ENCODE measurements around the gene ATXN1.

ATXN1 gene

GRCh38 chr6:16496991-16497801 lies 264.1 kb downstream of the ATXN1 start:
- no peak for DNase-seq (ENCODE audit: low read depth)

DNA sequence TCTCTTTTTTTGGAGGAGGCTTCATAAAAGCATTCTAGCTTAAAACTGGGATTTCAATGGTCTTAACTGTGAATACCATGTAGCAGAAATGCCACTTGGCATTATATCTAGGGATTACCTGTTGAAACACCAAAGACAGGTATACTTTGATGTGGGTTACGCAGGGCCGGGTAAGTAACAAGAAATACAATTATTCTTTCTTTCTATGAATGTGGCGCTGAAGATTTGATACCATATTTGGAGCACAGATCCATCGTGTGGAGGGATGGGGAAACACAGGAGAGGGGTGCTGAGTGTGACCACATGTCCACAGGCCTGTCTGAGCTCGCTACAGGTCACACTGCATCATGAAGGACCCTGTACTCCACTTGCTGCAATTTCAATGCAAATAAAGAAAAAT lies 265.1 kb downstream of the ATXN1 start:
- no peak for DNase-seq (ENCODE audit: low read depth)

DNA sequence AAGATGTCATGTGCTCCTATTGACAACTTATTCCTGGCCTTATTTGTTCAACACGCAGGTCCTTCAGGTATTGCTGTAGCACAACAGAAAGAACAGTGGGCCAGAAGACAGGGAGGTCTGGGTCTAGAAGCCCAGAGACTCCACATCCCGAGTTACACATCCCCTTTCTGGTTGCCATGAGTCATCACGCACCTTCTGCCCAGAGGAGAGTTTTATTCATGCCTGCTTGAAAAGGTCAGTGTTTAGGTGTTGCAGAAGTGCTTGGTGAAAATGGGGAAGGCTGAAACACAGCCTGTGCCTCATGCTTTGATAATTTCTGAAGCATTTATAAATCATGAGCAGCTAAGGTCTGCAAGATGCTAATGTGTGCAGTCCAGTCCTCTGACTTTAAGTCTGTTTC lies 266.5 kb downstream of the ATXN1 start:
- DNase-seq (ENCODE audit: low read depth): no peak

DNA sequence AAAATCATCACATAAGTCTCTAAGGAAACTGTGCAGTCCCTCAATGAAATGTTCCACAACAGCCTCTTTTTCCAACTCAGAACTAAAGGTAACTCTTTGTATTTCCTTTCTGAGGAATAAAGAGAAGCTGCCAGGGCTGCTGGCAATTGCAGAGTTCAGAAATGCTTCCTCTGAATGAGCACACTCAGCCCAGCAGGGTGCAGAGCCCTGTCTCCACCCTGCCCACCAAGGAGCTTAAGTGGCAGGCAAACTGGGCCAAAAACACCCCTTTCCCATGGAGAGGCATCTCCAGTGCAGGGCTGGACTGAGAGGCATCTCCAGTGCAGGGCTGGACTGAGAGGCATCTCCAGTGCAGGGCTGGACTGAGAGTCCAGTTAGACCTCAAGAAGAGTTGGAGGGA lies 267.5 kb downstream of the ATXN1 start:
- no peak for DNase-seq (ENCODE audit: low read depth)

DNA sequence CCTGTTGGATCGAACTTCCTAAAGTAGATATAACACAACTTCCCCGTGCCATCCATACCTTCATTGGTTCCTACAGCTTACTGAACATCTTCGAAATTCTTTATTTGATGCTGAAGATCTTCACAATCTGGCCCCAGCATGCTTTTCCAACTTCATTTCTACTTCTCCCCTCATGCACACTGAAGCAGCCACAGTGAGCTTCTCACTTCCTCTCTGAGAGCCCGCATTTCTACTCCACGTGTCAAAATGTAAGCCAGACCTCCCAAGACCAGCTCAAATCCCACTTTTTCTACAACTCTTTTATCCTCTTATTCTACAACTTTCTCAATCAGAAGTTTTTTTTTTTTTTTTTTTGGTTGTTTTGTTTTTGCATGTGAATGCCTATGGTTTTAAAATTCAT lies 268.1 kb downstream of the ATXN1 start:
- DNase-seq (ENCODE audit: low read depth): no peak

DNA sequence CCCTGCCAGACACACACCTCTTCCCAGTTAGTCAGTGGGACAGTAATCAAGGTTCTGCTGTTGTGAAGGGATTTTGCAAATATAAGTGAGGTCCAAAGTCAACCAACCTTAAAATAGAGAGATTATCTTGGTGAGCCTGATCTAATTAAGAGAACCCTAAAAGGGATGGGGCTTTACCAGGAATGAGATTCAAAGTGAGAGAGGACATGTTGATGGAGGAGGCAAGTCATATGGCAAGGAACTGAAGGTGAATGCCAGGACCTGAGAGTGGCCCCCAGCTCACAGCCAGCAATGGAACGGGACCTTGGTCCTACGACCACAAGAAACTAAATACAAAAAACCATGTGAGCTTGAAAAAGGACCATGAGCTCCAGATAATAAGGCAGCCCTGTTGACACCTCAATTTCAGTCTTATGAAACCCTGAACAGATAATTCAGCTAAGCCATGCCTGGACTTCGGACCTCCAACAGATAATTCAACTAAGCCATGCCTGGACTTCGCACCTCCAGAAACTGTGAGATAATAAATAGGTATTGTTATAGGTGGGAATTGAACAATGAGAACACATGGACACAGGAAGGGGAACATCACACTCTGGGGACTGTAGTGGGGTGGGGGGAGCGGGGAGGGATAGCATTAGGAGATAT lies 269.5 kb downstream of the ATXN1 start:
- no peak for DNase-seq (ENCODE audit: low read depth)

- DNase-seq (ENCODE audit: low read depth): no peak
Measured at GRCh38 chr6:16490616-16491015, 270.6 kb downstream of the ATXN1 start.

DNA sequence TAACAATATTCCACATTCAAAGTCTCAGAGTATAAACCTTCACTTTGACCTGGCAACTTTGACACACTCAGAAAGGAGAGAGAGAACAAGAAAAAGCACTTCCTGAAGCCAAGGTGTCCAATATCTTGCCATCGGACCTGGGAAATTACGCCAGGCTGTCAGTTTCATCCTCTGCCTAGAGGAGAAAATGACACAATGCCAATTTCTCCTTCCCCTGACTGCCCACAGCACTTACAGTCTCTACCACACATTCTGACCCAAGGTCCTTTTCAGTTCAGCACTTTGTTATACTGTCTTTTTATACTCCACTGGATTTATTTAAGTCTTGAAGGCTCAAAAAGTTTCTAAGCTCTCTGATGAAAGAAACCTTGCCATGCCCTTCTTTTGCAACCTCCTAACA lies 272.4 kb downstream of the ATXN1 start:
- DNase-seq (ENCODE audit: low read depth): no peak

DNA sequence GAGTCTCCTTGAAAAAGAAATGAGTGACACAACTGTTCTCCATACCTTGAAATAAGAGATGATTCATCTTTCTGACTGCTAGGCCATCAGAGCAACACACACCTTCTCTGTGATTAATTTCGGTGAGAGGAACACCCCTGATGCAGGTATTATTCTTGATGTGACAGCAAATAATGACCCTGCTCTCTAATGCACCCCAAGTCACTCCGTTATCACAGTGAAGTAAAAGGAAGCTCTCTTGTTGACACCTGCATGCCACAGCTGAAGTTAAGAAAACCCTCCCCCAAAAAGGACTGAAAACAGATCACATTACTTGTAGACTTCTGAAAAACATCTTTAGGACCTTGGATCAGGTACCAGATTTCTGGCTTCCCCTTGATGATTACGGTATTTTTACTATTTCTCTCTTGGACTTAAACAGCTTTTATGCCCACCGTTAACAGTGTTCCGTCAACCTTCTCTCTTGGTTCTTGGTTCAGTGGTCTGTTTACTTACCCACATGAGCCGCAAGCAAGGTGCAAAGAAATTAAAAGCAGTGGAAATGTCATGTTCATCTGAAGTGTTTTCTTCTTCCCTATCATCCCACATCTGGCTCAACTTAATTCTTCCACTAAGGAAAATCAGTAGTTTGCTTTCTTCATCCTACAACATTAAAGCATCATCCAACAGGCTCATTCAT lies 273.1 kb downstream of the ATXN1 start:
- no peak for DNase-seq (ENCODE audit: low read depth)

DNA sequence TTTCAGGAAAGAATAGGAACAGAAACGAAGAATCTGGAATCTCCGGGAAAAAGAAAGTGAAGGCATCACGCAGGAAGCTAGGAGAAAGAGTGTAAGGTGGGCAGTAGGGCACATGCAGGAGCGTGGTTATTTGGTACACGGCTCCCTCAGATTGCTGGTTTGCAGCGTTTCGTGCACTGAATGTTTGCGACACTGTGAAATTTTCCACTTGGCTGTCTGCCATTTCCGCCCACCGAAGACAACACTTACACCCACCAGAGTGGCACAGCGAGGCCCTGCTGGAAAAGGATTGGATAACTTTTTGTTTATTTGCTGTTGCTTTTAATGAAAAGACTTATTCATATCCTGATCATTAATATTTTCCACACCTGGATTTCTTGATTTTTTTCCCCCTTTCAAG lies 274.6 kb downstream of the ATXN1 start:
- DNase-seq (ENCODE audit: low read depth): no peak

DNA sequence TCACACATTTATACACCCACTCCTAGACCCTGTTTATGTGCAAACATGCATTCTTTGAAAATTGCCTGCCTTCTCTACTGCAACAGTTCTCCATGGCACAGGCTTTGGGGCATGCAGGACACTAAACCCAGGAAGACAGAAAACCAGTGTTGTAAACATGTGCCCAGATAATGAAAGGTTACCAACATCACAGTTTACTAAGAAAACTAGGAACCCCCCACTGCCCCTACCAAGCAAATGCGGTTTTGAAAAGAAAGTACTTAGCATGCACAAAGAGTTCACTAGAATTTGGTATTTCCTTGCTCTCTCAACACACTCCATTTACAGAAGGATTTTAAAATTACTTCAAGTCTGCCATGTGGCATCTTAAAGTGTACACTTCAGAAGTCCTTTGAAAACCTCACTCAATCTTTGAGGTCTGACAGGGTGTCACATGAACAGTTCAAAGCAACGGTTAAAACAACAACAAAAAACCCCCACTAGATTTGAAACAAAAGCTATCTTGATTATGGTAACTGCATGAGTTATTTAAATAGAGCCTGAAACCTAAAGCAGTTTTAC lies 277.9 kb downstream of the ATXN1 start:
- DNase-seq (ENCODE audit: low read depth): no peak

DNA sequence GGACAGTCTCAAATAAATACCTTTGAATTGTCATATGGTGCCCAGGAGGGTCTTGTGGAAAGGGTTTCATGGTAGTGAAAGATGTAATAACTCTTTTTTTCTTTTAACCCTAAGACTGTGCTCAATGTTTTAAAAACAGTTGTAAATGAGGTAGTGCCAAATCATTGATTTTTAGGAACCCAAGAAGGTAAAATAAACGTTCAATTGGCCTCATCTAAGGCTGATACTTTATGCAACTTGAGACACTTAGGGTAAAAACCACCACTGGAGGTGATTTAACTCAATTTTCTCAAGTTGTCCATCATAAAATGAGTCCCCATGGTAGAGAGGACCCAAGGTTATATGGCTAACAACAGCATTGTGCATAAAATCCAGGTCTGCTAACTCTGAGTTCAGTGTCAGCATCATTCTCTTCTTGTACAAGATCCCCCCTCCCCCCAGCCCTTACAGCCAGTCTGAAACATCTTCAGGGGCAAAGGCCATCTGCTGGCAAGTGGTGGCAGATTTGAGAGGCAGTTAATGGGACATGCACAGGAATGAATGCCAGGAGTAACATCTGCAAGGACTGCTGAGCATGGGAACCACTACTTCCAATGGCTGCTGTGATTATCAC lies 278.5 kb downstream of the ATXN1 start:
- DNase-seq (ENCODE audit: low read depth): no peak

DNA sequence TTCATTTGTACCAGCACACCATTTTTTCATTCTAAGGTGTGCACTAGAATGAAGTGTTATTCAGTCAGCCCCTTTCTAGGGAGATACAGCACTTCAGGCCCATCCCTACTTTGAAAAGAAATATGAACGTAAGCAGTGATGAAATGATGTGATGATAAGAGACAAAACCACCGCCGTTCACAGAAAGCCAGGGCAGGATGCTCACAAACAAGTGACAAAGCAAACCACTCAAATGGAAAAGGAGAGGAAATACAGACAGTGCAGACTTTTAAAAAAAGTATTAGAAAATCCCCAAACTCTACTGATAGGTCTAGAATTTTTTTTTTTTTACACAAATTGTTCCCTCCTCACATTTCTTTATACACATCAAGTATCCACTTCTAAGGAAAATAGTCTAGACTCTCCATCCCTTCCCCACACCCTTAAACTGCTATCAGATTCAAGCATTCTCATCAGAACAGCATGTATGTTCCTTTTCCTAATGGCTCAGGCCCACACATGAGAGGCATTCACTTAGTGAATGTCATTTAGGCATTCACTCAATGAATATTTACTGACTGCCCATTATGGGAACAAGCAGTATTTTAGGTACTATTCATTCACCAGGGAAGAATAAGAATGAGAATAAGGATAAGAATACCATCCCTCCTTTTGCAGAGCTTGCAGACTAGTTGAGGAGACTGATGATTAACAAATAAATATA lies 279.4 kb downstream of the ATXN1 start:
- DNase-seq (ENCODE audit: low read depth): peak; percentile 66

DNA sequence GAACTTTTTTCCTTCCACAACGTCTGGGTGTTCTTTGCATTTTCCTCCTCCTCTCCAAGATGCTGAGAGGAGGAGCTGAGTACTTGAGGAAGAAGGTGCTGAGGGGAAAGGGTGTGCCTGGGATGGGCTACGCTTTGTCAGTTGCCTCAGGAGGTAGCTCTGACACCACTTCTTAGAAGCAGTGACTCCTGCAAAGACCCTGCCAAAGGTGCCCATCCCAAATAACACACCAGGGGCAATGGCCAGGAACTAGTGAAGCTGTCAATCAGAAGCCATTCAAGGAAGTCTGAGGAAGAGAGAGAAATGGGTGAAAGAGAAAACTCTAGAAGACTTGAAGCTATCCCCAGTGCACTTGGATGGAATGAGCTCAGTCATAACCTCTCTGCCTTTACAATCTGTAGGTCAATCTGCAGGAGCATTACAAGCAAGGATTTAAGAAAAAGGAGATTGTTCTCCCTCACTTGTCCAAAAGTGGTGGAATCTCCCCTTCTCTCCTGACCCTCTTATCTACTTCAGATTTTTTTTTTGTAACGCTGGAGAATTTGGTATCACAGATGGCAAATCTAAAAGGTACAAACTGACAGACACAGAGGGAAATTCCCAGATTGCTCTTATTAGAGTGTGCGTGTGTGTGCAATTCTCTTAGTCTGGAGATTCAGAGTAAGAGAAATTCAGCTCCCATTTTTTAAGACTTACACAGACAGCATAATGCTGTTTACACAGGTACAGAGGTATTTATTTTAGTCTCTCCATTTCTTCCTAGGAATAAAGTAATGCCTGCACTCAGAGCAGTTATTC lies 280.3 kb downstream of the ATXN1 start:
- DNase-seq (ENCODE audit: low read depth): no peak

- DNase-seq (ENCODE audit: low read depth): no peak
Measured at GRCh38 chr6:16477367-16478149, 283.7 kb downstream of the ATXN1 start.

DNA sequence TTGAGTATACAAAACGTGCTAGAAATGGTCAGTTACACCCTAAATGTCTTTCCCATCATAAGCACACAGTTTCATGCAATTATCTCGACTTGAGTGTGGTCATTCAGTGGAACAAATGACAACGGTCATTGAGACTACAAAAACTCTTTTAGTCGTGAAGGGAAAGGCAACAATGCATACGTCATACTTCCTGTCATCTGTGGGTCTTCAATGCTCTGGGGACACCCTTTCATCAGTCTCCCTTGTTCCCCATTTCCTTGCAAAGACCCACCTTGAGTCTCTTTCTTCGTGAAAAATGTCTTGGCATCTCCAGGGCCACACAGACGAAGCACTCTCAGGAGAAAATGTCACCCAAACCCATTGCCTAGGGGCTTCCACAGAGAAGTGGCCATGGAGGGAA lies 284.4 kb downstream of the ATXN1 start:
- DNase-seq (ENCODE audit: low read depth): no peak

GRCh38 chr6:16475494-16475781 lies 285.8 kb downstream of the ATXN1 start:
- DNase-seq (ENCODE audit: low read depth): no peak

DNA sequence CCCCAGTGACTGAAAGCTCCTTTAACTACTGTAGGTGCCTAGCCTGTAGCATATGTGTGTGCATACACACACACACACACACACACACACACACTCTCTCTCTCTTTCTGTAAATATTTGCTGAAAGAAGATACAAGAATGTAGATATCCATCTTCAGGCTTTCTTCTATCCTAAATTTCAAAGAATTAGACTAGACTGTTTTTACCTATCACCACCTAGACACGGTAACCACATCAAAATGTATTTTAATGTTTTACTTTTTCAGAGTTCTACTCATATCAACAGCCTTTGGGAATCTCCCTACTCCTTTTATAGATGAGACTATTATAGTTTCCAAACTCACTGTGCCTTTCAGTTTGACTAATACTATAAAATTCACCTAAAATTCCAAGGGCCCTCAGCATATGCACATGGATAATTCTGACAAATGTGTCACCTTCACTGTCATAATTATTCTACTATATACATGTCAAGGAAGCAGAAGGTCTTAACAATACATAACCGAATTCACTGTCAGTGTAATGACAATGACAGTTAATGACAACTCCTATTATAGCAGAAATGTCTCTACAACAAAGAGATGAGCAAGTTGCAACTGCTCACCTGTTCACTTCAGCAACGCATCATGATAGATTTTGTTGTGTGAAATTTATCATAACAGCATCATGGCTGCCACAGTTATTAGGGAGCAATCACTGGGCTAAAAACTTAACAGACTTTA lies 286.3 kb downstream of the ATXN1 start:
- DNase-seq (ENCODE audit: low read depth): no peak

GRCh38 chr6:16473908-16474771 lies 287.1 kb downstream of the ATXN1 start:
- peak; percentile 17 for DNase-seq (ENCODE audit: low read depth)
